Germinal center (tissue), 1 donor: ENCODE results near the gene SCN9A.
"Not testable (repeated sequence)": the region's sequence is repeated elsewhere in the genome, so short reads cannot be mapped to it uniquely, and the experiment has no call there.

ENCODE experiments used
- DNase-seq: peaks from one replicate; pipeline ENCODE4 v3.0.0; 2012; ENCODE audit warnings: mixed read lengths, low spot score

Gene SCN9A

GRCh38 chr2:166375195-166375735, 479 bp downstream of the SCN9A start:
- no peak for DNase-seq

GRCh38 chr2:166373951-166374350, 1.8 kb downstream of the SCN9A start:
- DNase-seq: no peak

- no peak for DNase-seq
These were observed 2.2 kb downstream of the SCN9A start for GRCh38 chr2:166373539-166373938.

GRCh38 chr2:166373105-166373504, 2.6 kb downstream of the SCN9A start:
- no peak for DNase-seq

- DNase-seq: no peak
These were observed 3.7 kb downstream of the SCN9A start for GRCh38 chr2:166372046-166372445.

GRCh38 chr2:166365803-166366420, 9.8 kb downstream of the SCN9A start:
- DNase-seq: no peak

GRCh38 chr2:166365239-166365638, 10.5 kb downstream of the SCN9A start:
- no peak for DNase-seq

GRCh38 chr2:166364476-166365161, 11.1 kb downstream of the SCN9A start:
- no peak for DNase-seq

- DNase-seq: no peak
These were observed 14.2 kb downstream of the SCN9A start for GRCh38 chr2:166361351-166362153.

- no peak for DNase-seq
These were observed 14.8 kb downstream of the SCN9A start for GRCh38 chr2:166360906-166361305.

- DNase-seq: no peak
These were observed 15.3 kb downstream of the SCN9A start for GRCh38 chr2:166360426-166360825.

- DNase-seq: not testable (repeated sequence)
These were observed 17.8 kb downstream of the SCN9A start for GRCh38 chr2:166357950-166358321.

GRCh38 chr2:166357068-166357949, 18.4 kb downstream of the SCN9A start:
- DNase-seq: no peak

GRCh38 chr2:166351319-166351718, 24.4 kb downstream of the SCN9A start:
- no peak for DNase-seq

GRCh38 chr2:166350525-166350924, 25.2 kb downstream of the SCN9A start:
- DNase-seq: no peak

- no peak for DNase-seq
These were observed 31.2 kb downstream of the SCN9A start for GRCh38 chr2:166344286-166345113.

- DNase-seq: no peak
These were observed 32.3 kb downstream of the SCN9A start for GRCh38 chr2:166343467-166343866.

- DNase-seq: no peak
These were observed 34.3 kb downstream of the SCN9A start for GRCh38 chr2:166341426-166341825.

GRCh38 chr2:166338831-166339339, 36.9 kb downstream of the SCN9A start:
- no peak for DNase-seq

GRCh38 chr2:166337932-166338331, 37.8 kb downstream of the SCN9A start:
- no peak for DNase-seq

GRCh38 chr2:166335284-166335683, 40.5 kb downstream of the SCN9A start:
- DNase-seq: no peak
